Stomach (tissue), 4 donors: Measurements from ENCODE around the gene LSAMP.

ENCODE experiments used
- EP300 ChIP-seq: sonication (generic); formaldehyde crosslinking; IDR thresholded peaks from one replicate; pipeline ENCODE4 v1.6.1; 2017; ENCODE audit warnings: antibody characterized with exemption
- POLR2A ChIP-seq, 4 donors: fragments of 450-650 bp; IDR thresholded peaks; one replicate each; pipeline ENCODE4 v1.6.1; 2016; ENCODE audit warnings: antibody characterized with exemption in 4 of 4, control low read depth in 2 of 4, mild to moderate bottlenecking in 1 of 4, moderate library complexity in 1 of 4
- TF ChIP-seq, protein P1 (sequence below), 7 experiments: fragments of 450-650 bp in 4 of 7; fragments of 200-600 bp in 3 of 7; sonication (generic) in 3 of 7; IDR thresholded peaks; one replicate each; pipeline ENCODE4 v1.5.1; 2016 to 2019; ENCODE audit warnings: antibody characterized with exemption in 7 of 7, control low read depth in 2 of 7, mild to moderate bottlenecking in 1 of 7

- TF ChIP-seq EP300 (no peak), POLR2A (IDR thresholded peaks at IDR 0.05) (no peak)
- TF ChIP-seq, protein P1, sequence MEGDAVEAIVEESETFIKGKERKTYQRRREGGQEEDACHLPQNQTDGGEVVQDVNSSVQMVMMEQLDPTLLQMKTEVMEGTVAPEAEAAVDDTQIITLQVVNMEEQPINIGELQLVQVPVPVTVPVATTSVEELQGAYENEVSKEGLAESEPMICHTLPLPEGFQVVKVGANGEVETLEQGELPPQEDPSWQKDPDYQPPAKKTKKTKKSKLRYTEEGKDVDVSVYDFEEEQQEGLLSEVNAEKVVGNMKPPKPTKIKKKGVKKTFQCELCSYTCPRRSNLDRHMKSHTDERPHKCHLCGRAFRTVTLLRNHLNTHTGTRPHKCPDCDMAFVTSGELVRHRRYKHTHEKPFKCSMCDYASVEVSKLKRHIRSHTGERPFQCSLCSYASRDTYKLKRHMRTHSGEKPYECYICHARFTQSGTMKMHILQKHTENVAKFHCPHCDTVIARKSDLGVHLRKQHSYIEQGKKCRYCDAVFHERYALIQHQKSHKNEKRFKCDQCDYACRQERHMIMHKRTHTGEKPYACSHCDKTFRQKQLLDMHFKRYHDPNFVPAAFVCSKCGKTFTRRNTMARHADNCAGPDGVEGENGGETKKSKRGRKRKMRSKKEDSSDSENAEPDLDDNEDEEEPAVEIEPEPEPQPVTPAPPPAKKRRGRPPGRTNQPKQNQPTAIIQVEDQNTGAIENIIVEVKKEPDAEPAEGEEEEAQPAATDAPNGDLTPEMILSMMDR (IDR thresholded peaks at IDR 0.05) = no peak
These were observed 28.1 kb downstream of the LSAMP start for GRCh38 chr3:116417151-116417550.
